ENCODE results near the gene GAPT. TPM values are rescaled to one million over a fixed set of nuclear protein-coding genes. Genes with fewer than 3 reads are reported as not detected.

Gene GAPT
- total and polyA plus RNA-seq, 8 donors: 0.63 to 18.3 (median 1.0) TPM

DNA sequence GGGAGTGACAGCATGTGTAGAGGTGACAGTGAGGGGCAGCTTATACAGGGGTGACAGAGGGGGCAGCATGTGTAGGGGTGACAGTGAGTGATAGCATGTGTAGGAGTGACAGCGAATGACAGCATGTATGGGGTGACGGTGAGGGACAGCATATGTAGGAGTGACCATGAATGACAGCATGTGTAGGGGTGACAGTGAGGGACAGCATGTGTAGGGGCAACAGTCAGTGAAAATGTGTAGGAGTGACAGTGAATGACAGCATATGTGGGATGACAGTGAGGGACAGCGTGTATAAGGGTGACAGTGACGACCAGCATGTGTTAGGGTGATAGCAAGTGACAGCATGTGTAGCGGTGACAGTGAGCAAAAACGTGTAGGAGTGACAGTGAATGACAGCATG is 9.4 kb upstream of the GAPT start:
- Histone ChIP-seq H3K9me3 (no peaks in the 10 kb centered on the region), H3K4me3 (no peak overlapping the region)

DNA sequence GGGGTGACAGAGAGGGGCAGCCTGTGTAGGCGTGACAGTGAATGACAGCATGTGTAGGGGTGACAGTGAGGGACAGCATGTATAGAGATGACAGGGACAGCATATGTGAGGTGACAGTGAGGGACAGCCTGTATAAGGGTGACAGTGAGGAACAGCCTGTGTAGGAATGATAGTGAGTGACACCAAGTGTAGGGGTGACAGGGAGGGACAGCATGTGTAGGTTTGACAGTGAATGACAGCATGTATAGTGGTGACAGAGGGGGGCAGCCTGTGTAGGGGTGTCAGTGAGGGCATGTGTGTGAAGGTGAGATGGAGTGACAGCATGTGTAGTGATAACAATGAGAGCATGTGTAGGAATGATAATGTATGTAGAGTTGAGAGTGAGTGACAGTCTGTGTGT is 8.7 kb upstream of the GAPT start:
- peaks cover 0 to 20% of the 10 kb centered on the region in 2 donors for H3K4me1 ChIP-seq
- H3K27ac ChIP-seq: no peak overlapping the region
- ATAC-seq: no peak
- DNase-seq: no peak
- TF ChIP-seq, protein P1, sequence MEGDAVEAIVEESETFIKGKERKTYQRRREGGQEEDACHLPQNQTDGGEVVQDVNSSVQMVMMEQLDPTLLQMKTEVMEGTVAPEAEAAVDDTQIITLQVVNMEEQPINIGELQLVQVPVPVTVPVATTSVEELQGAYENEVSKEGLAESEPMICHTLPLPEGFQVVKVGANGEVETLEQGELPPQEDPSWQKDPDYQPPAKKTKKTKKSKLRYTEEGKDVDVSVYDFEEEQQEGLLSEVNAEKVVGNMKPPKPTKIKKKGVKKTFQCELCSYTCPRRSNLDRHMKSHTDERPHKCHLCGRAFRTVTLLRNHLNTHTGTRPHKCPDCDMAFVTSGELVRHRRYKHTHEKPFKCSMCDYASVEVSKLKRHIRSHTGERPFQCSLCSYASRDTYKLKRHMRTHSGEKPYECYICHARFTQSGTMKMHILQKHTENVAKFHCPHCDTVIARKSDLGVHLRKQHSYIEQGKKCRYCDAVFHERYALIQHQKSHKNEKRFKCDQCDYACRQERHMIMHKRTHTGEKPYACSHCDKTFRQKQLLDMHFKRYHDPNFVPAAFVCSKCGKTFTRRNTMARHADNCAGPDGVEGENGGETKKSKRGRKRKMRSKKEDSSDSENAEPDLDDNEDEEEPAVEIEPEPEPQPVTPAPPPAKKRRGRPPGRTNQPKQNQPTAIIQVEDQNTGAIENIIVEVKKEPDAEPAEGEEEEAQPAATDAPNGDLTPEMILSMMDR (IDR thresholded peaks at IDR 0.05): no peak
- H3K27me3 ChIP-seq: no peaks in the 10 kb centered on the region
- intact Hi-C loops (cut with DNase I): no loop called here
- H3K4me3 ChIP-seq: no peak overlapping the region
- H3K36me3 ChIP-seq: no peaks in the 10 kb centered on the region
- H3K9me3 ChIP-seq: no peaks in the 10 kb centered on the region

More for the DNA sequence above, 9.4 kb upstream of the GAPT start:
- no peak for ATAC-seq
- intact Hi-C loops (cut with DNase I): no loop called here
- peaks cover 0 to 26% of the 10 kb centered on the region in 2 donors for H3K4me1 ChIP-seq
- TF ChIP-seq, protein P1 (IDR thresholded peaks at IDR 0.05): no peak
- H3K27me3 ChIP-seq: no peaks in the 10 kb centered on the region
- H3K36me3 ChIP-seq: no peaks in the 10 kb centered on the region
- DNase-seq: no peak
- no peak overlapping the region for H3K27ac ChIP-seq

DNA sequence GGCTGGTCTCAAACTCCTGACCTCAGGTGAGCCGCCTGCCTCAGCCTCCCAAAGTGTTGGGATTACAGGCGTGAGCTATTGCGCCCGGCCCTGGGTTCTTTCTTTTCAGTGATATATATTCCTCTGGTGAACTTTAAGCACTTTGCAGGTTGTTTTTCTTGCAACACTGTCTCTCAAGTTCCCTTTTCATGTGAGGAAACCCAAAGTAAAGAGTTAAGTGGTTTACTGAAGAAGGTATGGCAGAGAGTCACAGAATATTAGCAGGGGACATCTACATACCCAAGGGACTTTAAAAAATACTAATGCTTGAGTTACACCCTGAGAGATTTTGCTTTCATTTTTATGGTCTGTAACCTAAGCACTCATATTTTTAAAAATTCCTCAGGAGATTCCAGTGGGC is 6.7 kb upstream of the GAPT start:
- no peak for DNase-seq
- intact Hi-C loops (cut with DNase I): no loop called here
- TF ChIP-seq, protein P1 (IDR thresholded peaks at IDR 0.05): no peak
- H3K27ac ChIP-seq: peak overlapping the region in 1 of 2 donors; percentile 73
- ATAC-seq: no peak
- H3K36me3 ChIP-seq: no peaks in the 10 kb centered on the region
- H3K4me1 ChIP-seq: peaks cover 0 to 17% of the 10 kb centered on the region in 2 donors
- H3K9me3 ChIP-seq: no peaks in the 10 kb centered on the region
- no peaks in the 10 kb centered on the region for H3K27me3 ChIP-seq
- H3K4me3 ChIP-seq: no peak overlapping the region

DNA sequence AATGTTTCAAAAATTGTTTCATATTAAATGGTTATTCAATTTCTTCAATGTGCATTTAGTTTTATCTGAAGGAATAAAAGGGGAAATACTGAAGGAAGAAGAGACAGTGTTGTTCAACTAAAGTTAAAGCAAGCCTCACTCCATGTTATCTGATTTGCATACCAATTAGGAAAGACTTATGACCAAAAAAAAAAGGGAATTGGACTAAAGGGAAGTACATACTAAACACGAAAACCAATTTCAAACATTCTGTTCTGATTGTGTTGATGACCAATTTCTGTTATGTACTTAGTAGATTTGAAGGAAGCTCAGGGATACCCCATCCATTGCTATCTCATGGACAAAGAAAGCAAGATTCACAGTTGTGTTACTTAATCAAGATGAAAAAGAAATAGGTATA is 4.9 kb upstream of the GAPT start:
- intact Hi-C loops (cut with DNase I): no loop called here
- Histone ChIP-seq H3K4me1 (peaks cover 0 to 25% of the 10 kb centered on the region in 2 donors), H3K4me3 (no peak overlapping the region), H3K9me3 (no peaks in the 10 kb centered on the region), H3K27ac (peak overlapping the region in 1 of 2 donors; percentile 66), H3K36me3 (no peaks in the 10 kb centered on the region), H3K27me3 (no peaks in the 10 kb centered on the region)
- ATAC-seq (no peak), DNase-seq (no peak)
- TF ChIP-seq, protein P1 (IDR thresholded peaks at IDR 0.05): no peak

DNA sequence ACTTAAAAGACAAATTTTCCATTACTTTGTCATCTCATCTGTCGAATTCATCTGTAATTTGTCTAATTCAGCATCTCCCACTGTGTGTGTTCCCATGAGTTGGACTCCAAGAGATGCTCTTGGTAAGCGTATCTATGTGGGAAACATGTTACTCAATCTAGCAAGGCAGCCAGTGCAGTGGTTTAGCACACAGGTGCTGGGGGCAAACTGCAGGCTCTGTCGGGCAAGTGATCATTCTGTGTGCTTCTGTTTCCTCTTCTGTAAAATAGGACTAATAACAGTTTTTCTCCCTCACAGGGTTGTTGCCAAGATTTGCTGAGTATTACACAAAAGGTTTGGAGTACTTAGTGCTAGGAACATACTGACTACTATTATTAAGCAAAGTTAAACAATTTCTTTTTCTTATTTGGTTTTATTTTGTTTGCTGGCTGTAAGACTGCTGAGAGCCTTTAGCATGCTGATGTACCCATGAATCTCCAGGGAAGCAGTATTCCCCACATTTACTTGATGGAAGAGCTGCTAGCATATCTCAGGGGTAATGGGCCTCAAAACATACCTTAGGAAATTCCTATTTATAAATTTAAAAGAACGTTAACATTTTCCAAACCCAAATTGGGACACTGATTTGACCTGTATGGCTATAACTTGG is 709 bp upstream of the GAPT start:
- DNase-seq (no peak), ATAC-seq (no peak)
- intact Hi-C loops (cut with DNase I): no loop called here
- Histone ChIP-seq H3K9me3 (no peaks in the 10 kb centered on the region), H3K4me3 (no peak overlapping the region), H3K27ac (peak overlapping the region in 1 of 2 donors; percentile 87), H3K36me3 (no peaks in the 10 kb centered on the region), H3K4me1 (peaks cover 0 to 20% of the 10 kb centered on the region in 2 donors), H3K27me3 (no peaks in the 10 kb centered on the region)
- TF ChIP-seq, protein P1 (IDR thresholded peaks at IDR 0.05): no peak

All from left lung (tissue), 10 donors.